IMR-90 (cell line): Measurements from ENCODE around the gene GFPT1. TPM values are rescaled to one million over a fixed set of nuclear protein-coding genes. Genes with fewer than 3 reads are reported as not detected.

Experiments
- ATAC-seq: fragments of 200-7000 bp; cut with Tn5 transposase; 2 replicates; pipeline ENCODE4 v1.9.1; 2020; ENCODE audit warnings: low read depth, mild to moderate bottlenecking, moderate library complexity
- BruUV-seq: library from RNA; stranded (reverse); fragments of 400-500 nt; replicated peaks from 2 replicates; lab custom pipeline; 2021; lab: Mats Ljungman, UMichigan
- CTCF ChIA-PET: fragments of 300-600 bp; formaldehyde crosslinking; extraction: SDS; loops from one replicate; lab custom pipeline; 2021; ENCODE audit warnings: antibody characterized with exemption; lab: Yijun Ruan, JAX
- POLR2A ChIA-PET: fragments of 300-600 bp; sonication (Branson Sonifier 250); formaldehyde crosslinking; loops from one replicate; lab custom pipeline; 2022; ENCODE audit warnings: antibody characterized with exemption; ENCODE audit not compliant: unreplicated experiment; lab: Charles Lee
- DNase-seq: peaks from one replicate; pipeline ENCODE4 v3.0.0; 2013
- H2AFZ ChIP-seq: replicated peaks from 2 replicates; pipeline ENCODE3; 2013; ENCODE audit warnings: low read length, mild to moderate bottlenecking; ENCODE audit not compliant: poor library complexity
- H2AK5ac ChIP-seq: 2 replicates; pipeline ENCODE4 v1.6.1; 2013; ENCODE audit warnings: low read depth, low read length, inconsistent platforms
- H2AK9ac ChIP-seq: replicated peaks from 2 replicates; pipeline ENCODE3; 2013; ENCODE audit warnings: mild to moderate bottlenecking, low read depth, low read length, moderate library complexity; ENCODE audit not compliant: poor library complexity
- H2BK120ac ChIP-seq: 2 replicates; pipeline ENCODE4 v1.6.1; 2013; ENCODE audit warnings: low read depth, low read length, inconsistent platforms
- H2BK15ac ChIP-seq: 3 replicates; pipeline ENCODE4 v1.6.1; 2013; ENCODE audit warnings: low read depth, low read length, inconsistent platforms
- H2BK20ac ChIP-seq: 2 replicates; pipeline ENCODE4 v1.6.1; 2013; ENCODE audit warnings: low read depth, mild to moderate bottlenecking, inconsistent platforms, low read length, moderate library complexity
- H2BK5ac ChIP-seq: 2 replicates; pipeline ENCODE4 v1.6.1; 2013; ENCODE audit warnings: mild to moderate bottlenecking, low read depth, low read length, inconsistent platforms; ENCODE audit not compliant: poor library complexity, severe bottlenecking
- H3K14ac ChIP-seq: replicated peaks from 2 replicates; pipeline ENCODE4 v1.6.1; 2013; ENCODE audit warnings: low read depth, low read length, inconsistent platforms
- H3K18ac ChIP-seq: 2 replicates; pipeline ENCODE4 v1.6.1; 2013; ENCODE audit warnings: low read depth, low read length, control low read depth
- H3K23ac ChIP-seq: 2 replicates; pipeline ENCODE4 v1.6.1; 2013; ENCODE audit warnings: low read depth, low read length, inconsistent platforms
- H3K27ac ChIP-seq: 2 replicates; pipeline ENCODE4 v1.5.1; 2013; ENCODE audit warnings: mild to moderate bottlenecking, control low read depth, low read length; ENCODE audit not compliant: insufficient read depth
- H3K27me3 ChIP-seq: 2 replicates; pipeline ENCODE4 v1.6.1; 2013; ENCODE audit warnings: low read length; ENCODE audit not compliant: control insufficient read depth, insufficient read depth
- H3K36me3 ChIP-seq: 2 replicates; pipeline ENCODE4 v1.6.1; 2013; ENCODE audit warnings: low read length, mixed read lengths; ENCODE audit not compliant: control insufficient read depth, insufficient read depth
- H3K4ac ChIP-seq: 2 replicates; pipeline ENCODE4 v1.6.1; 2013; ENCODE audit warnings: low read depth, low read length, inconsistent platforms
- H3K4me1 ChIP-seq: 2 replicates; pipeline ENCODE4 v1.6.1; 2013; ENCODE audit warnings: low read length, mixed read lengths; ENCODE audit not compliant: control insufficient read depth, insufficient read depth
- H3K4me2 ChIP-seq: 2 replicates; pipeline ENCODE4 v1.6.1; 2013; ENCODE audit warnings: low read depth, mild to moderate bottlenecking, control low read depth, low read length, moderate library complexity
- H3K4me3 ChIP-seq: 2 replicates; pipeline ENCODE4 v1.5.1; 2013; ENCODE audit warnings: low read depth, mild to moderate bottlenecking, control low read depth, low read length, moderate library complexity; ENCODE audit not compliant: insufficient read depth
- H3K56ac ChIP-seq: 2 replicates; pipeline ENCODE4 v1.6.1; 2013; ENCODE audit warnings: low read length, inconsistent platforms; ENCODE audit not compliant: insufficient read depth; ENCODE audit errors: extremely low read depth
- H3K79me1 ChIP-seq, 2 experiments: 2 replicates each; pipeline ENCODE4 v1.6.1; 2013; ENCODE audit warnings: low read length in 2 of 2, inconsistent platforms in 1 of 2, low read depth in 1 of 2
- H3K9ac ChIP-seq: 2 replicates; pipeline ENCODE4 v1.6.1; 2013; ENCODE audit warnings: low read depth, low read length, control low read depth
- H3K9me1 ChIP-seq: 2 replicates; pipeline ENCODE4 v1.6.1; 2013; ENCODE audit warnings: low read length, inconsistent platforms; ENCODE audit not compliant: insufficient read depth
- H3K9me3 ChIP-seq: 2 replicates; pipeline ENCODE4 v1.6.1; 2013; ENCODE audit warnings: low read length; ENCODE audit not compliant: control insufficient read depth, insufficient read depth
- H4K20me1 ChIP-seq: 2 replicates; pipeline ENCODE4 v1.6.1; 2013; ENCODE audit warnings: low read length, inconsistent platforms; ENCODE audit not compliant: insufficient read depth
- H4K5ac ChIP-seq: 2 replicates; pipeline ENCODE4 v1.6.1; 2013; ENCODE audit warnings: mild to moderate bottlenecking, low read depth, low read length, control low read depth
- H4K8ac ChIP-seq, 2 experiments: 2 replicates each; pipeline ENCODE4 v1.6.1; 2013; ENCODE audit warnings: low read depth in 2 of 2, low read length in 2 of 2, control low read depth in 1 of 2, inconsistent platforms in 1 of 2
- H4K91ac ChIP-seq: 2 replicates; pipeline ENCODE4 v1.6.1; 2013; ENCODE audit warnings: low read depth, low read length, inconsistent platforms; ENCODE audit not compliant: insufficient read depth
- BHLHE40 ChIP-seq: fragments of 150-350 bp; IDR thresholded peaks from 2 replicates; pipeline ENCODE4 v1.6.1; 2016; ENCODE audit warnings: mild to moderate bottlenecking, low read depth, low read length
- CTCF ChIP-seq: conservative IDR thresholded peaks from 2 replicates; pipeline ENCODE4 v1.5.1; 2012; ENCODE audit warnings: mild to moderate bottlenecking, low read depth, low read length, improper control_type of control experiment
- ELK1 ChIP-seq: fragments of 150-350 bp; IDR thresholded peaks from 2 replicates; pipeline ENCODE4 v1.6.1; 2016; ENCODE audit warnings: low read depth, mild to moderate bottlenecking, low read length, moderate library complexity, borderline replicate concordance
- FOS ChIP-seq: fragments of 150-350 bp; IDR thresholded peaks from 2 replicates; pipeline ENCODE4 v1.6.1; 2016; ENCODE audit warnings: low read depth, low read length
- MAZ ChIP-seq: IDR thresholded peaks from 2 replicates; pipeline ENCODE4 v1.6.1; 2012; ENCODE audit warnings: low read depth, mild to moderate bottlenecking, low read length, improper control_type of control experiment, moderate library complexity, borderline replicate concordance
- MXI1 ChIP-seq: IDR thresholded peaks from 2 replicates; pipeline ENCODE4 v1.6.1; 2012; ENCODE audit warnings: low read depth, mild to moderate bottlenecking, low read length, moderate library complexity, borderline replicate concordance
- POLR2A ChIP-seq: IDR thresholded peaks from 2 replicates; pipeline ENCODE4 v1.6.1; 2012; ENCODE audit warnings: mild to moderate bottlenecking, low read depth, low read length
- RAD21 ChIP-seq: IDR thresholded peaks from 2 replicates; pipeline ENCODE4 v1.6.1; 2012; ENCODE audit warnings: low read length, improper control_type of control experiment
- RFX5 ChIP-seq: IDR thresholded peaks from 2 replicates; pipeline ENCODE4 v1.8.0; 2012; ENCODE audit warnings: low read depth, mild to moderate bottlenecking, low read length, moderate library complexity
- SMC3 ChIP-seq: fragments of 150-350 bp; IDR thresholded peaks from 2 replicates; pipeline ENCODE4 v1.6.1; 2016; ENCODE audit warnings: low read depth, mild to moderate bottlenecking, antibody characterized with exemption, low read length, moderate library complexity
- USF2 ChIP-seq: fragments of 150-350 bp; IDR thresholded peaks from 2 replicates; pipeline ENCODE4 v1.6.1; 2017; ENCODE audit warnings: mild to moderate bottlenecking, antibody characterized with exemption, low read length, low read depth
- WGBS, 2 experiments: methylation state at CpG; one replicate each; pipeline versions ENCODE4 v1.1.5 to v1.1.7; 2013; ENCODE audit warnings: missing lambda C conversion rate in 2 of 2; ENCODE audit not compliant: insufficient read length in 1 of 2; ENCODE audit errors: extremely low coverage in 2 of 2; 5-methylcytosine and 5-hydroxymethylcytosine counted together
- dilution Hi-C: fragments of 300-500 bp; cut with HindIII; formaldehyde crosslinking; loops from one replicate; pipeline ENCODE4 v1.14.3; 2018; ENCODE audit warnings: low sequenced_read_pairs; ENCODE audit not compliant: unreplicated experiment
- in situ Hi-C: fragments of 300-500 bp; cut with MboI; formaldehyde crosslinking; loops from 3 replicates; pipeline ENCODE4 v1.14.3; 2019; ENCODE audit warnings: low sequenced_read_pairs, inconsistent platforms, mixed read lengths
- intact Hi-C: fragments of 100-400 bp; cut with micrococcal nuclease; formaldehyde crosslinking; loops from 2 replicates; pipeline ENCODE4 v1.10.0; 2022
- polyA plus RNA-seq, 3 experiments: library from polyadenylated mRNA; depleted of rRNA; stranded (reverse); fragments of >200 nt; gene quantifications; 2 replicates each; pipeline ENCODE4 v1.2.3, GENCODE V29; 2012; ENCODE audit warnings: low replicate concordance in 1 of 3
- total RNA-seq: library from RNA; depleted of rRNA; stranded (reverse); fragments of >200 nt; gene quantifications from 2 replicates; pipeline ENCODE4 v1.2.3, GENCODE V29; 2012

Gene GFPT1
- total and polyA plus RNA-seq, 2 of the 4 experiments (the other 2 are of a cell fraction), result 23.5 to 52.9 TPM

GRCh38 chr2:69400121-69400520 is 13.1 kb upstream of the GFPT1 start:
- Histone ChIP-seq H3K4me2 (no peak overlapping the region), H3K79me1 (0 out of 4 replicates have a peak, but pooled peaks cover 0 to 5% of the 10 kb centered on the region in 2 experiments), H3K56ac (no peak overlapping the region), H3K27me3 (no peaks in the 10 kb centered on the region), H2BK5ac (no peak overlapping the region), H3K27ac (no peak overlapping the region), H2BK20ac (no peak overlapping the region), H3K4me3 (no peak overlapping the region), H2BK120ac (no peak overlapping the region), H3K9me1 (no peaks in the 10 kb centered on the region), H3K4ac (no peak overlapping the region), H4K8ac (no peak overlapping the region), H2AK5ac (no peak overlapping the region), H3K36me3 (peaks cover 34% of the 10 kb centered on the region), H3K4me1 (no peaks in the 10 kb centered on the region), H3K18ac (no peak overlapping the region), H2BK15ac (no peak overlapping the region), H4K5ac (no peak overlapping the region), H4K91ac (no peak overlapping the region), H3K14ac (no peak overlapping the region), H2AFZ (no peak overlapping the region), H3K23ac (no peak overlapping the region), H4K20me1 (no peaks in the 10 kb centered on the region), H2AK9ac (no peak overlapping the region), H3K9me3 (peaks cover 3% of the 10 kb centered on the region), H3K9ac (no peak overlapping the region)
- BruUV-seq, result no TSS peak
- POLR2A ChIA-PET, result no interaction called here
- CTCF ChIA-PET, result interaction anchor here (1.0 kb wide), 1 partner anchor 10 kb away, joined by 3 read pairs; no protein-coding TSS in a partner anchor
- DNase-seq, result no peak
- no CpG with 5 or more reads among the region's 3 CpGs for WGBS, 2 experiments
- dilution Hi-C loops, result no loop called here
- TF ChIP-seq POLR2A (no peak), SMC3 (no peak), FOS (no peak), BHLHE40 (no peak), ELK1 (no peak), USF2 (no peak), RAD21 (no peak), MAZ (no peak), CTCF (no peak), RFX5 (no peak), MXI1 (no peak)
- intact Hi-C loops, result no loop called here
- ATAC-seq, result no peak
- in situ Hi-C loops, result no loop called here
